Stimulated activated CD4-positive, alpha-beta T cell treated with anti-CD3 and anti-CD28 coated beads, Interleukin-2, amount 100 ng/mL, for 48 hours (primary cell): ENCODE measurements around the gene NRXN3.

Experiments
- DNase-seq, 2 donors: peaks; one replicate each; pipeline ENCODE4 v3.0.0-alpha.2; 2020

NRXN3 gene

DNA sequence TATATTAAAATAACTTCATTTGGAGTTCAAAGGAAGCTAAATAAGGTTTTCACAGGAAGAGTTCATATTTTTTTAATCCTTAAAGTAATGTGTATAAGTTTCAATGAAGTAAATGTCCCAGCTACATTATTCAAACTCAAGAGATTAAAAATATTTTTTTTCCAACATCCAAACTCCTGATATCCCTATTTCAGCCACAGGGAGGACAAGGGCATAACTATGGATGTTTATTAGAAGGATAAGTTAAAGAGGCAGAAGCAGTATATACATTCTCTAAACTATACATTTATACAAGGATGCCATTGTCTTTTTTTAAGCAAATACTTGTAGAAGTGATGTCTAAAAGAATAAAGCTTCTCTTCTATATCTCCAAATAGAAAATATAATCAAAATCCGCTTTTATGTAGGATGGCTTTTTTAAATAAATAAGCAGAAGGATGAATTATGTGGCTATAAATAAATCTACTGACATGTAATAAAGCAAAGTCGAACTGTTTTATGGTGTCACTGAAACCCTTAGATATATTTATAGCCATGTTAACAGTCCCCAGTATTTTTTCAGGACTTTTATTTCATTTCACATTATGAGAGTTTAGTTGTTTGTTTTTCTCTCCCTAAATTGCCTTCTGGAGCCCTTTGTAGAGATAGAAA is 1104.6 kb downstream of the NRXN3 start:
- DNase-seq = no peak

DNA sequence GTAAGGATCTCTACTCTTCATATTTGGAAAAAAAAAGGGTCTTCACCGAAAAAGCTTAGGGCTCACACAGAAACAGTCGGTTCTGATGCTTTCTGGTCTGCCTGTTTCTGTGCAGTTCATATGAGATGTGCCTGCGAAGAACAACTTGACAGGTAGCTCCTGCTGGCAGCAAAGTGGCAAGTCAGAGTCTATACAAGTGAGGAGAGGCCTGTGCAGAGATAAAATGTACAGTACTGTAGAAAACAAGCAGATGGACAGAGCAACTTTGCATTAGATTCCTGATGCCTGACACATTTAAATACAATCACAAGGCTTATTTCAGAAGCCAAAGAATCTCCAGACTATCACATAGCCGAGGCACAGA is 1105.1 kb downstream of the NRXN3 start:
- no peak for DNase-seq

DNA sequence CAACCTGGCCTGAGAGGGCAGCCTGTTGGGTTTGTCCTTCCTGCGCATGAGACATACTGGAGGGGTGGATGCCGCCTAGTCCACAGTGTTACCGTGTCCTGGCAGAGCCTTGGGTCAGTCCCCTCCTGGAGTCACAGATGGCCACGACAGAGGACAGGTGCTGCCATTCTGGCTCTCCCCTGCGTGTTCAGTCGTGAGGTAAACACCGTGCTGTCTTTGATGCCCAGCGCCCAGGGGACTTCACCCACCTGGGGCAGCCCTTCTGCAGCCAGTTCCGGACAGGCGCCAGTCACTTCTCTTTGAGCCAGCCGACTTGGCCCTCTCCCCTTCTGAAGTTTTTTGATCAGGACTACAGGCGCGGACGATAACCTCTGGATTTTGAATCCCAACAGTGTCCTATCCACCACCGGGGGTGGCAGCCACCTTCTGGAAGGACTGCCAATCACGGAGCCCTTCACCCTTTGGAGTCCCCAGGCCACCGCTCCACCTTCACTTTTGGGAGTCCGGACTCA is 1108.2 kb downstream of the NRXN3 start:
- no peak for DNase-seq

DNA sequence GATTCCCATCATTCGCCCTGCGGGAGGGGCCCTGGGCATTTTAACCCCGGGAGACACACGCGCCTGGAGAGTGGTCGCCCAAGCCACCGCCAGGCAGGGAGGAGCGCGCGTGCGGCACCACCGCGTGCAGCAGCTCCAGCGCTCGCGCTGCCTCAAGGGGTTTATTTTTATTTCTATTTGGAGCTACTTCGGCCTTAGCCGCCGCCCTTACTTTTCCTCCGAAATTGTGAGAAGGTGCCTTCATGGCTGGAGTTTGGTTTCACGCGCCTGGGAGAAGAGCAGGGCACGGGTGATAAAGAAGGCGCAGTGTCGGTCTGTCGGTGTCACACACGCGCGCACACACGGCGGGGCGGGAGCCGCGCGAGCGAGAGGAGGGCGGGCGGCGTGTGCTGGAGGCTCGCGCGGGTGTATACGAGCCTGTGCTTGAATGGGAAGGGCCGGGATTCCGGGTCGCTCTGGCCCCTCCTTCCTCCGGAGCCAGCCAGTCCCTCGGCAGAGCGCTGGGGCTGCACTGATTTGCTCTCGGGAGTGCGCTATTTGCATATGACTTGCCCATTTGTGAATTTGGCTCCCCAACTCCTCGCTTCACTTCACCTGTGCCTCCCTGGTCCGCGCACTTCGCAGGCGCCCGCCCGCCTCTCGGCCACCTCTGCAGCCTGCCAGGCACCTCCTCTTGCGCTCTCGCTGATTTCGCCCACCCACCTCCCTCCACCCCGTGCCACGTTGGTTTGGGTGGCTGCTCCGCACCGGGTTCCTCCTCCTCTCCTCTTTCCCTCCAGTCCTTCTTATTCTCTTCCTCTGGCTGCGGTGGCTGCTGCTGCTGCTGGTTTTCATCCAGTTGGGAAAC is 1108.8 kb downstream of the NRXN3 start:
- no peak for DNase-seq

DNA sequence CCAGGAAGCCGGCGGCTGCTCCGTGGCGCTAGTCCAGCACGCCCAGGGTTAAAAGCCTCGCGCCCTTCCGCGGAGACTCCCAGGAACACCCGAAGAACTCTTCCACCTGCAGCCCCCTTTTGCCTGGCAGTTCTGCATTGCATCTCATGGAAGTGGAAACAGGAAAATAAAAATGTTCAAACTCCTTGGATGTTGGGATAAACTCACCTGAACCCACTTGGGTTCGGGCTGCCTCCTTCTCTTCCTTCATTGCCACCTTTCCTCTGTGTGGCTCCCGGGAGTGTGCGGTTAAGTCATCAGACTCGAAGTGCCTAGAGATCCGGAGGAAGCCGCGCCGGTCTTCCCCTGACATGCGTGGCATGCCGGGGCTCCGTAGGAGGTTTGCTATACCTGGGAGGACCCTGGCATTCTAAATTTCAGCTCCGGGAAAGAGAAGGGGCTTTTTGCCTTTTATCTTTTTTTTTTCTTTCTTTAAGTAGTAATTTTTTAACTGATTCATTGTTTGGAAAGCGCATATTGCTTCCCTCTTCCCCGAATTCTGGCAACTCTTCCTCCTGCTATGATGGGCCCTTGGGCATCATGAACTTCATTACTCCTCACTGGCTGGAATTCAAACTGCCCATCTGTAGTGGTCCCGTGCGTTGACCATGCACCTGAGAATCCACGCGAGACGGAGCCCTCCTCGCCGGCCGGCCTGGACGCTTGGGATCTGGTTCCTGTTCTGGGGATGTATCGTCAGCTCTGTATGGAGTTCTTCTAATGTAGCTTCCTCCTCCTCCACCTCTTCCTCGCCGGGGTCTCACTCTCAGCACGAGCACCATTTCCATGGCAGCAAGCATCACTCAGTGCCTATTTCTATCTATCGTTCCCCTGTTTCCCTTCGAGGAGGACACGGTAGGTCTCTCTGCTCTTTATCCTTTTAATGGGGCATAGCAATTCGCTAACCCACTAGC is 1109.7 kb downstream of the NRXN3 start:
- no peak for DNase-seq

DNA sequence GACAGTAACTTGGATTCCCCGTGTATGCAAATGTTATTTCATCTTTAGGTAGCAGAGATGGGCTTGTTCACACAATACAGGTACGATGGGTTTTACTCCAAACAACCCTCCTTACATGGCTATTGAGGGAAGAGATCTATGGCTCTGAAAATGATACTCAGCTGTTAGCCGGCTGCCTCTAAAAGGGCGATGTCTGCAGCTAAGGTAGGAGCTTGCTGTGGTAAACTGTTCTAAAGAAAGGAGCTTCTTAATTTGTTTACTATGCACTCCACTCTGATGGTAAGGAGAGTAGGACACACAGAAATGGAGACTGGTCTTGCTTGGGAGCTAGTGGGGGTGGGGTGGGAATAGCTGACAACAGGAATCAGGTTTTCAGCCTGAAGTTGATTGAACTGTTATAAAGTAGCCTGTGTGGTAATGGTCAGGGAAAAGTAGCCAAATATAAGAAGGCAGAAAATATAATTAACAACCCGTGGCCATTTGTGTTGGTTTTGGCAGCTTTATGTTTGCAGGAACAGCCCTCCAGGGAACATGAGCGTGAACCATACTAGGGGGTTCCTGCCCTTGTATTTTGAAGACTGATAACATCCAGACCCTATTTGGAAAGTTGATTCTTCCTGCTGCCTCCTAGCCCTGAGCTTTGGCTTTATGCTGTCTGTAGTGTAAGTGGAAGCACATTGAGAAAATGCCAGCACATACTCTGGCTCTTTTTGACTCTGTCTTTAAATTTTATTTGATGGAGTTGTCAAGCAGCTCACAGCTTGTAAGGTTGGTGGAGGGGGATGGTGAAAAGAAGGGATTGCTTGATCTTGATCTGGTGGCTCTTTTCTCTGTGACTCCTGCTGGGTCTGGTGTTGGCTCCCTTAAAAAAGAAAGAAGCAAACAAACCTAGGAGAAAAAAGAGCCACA is 1111.3 kb downstream of the NRXN3 start:
- no peak for DNase-seq

DNA sequence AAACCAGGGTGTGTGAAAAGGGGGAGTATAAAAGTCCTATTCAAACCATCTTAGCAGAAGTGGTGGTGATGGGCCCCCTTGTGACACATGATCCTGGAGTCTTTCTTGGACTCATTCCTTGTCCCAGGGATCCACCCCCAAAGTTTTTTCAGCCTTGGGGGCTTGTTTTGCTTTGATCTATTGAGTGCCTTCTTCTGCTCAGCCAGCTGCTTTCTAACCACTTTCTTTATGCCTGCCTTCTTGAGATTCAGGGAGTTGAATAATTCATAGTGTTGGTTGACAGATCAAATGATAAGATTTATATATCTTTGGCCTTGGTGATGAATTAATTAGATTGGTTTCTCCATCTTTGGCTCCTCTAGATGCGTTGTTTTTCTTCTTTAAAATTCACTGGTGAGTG is 1114.4 kb downstream of the NRXN3 start:
- DNase-seq = no peak

DNA sequence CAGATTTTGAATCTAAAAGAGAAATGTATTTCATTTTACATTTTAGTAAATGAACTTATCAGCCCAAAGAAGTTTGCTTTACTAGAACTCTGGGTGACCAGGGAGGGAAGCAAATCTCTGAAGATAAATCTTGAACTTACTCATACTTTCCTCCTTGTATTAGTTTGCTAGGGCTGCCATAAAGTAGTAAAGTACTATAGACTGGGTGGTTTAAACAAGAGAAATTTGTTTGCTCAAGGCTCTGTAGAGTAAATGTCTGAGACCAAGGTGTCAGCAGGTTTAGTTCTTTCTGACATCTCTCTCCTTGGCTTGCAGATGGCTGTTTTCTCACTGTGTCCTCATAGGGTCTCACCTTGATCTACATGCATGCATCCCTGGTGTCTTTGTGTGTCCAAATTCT is 1115.1 kb downstream of the NRXN3 start:
- DNase-seq = no peak

DNA sequence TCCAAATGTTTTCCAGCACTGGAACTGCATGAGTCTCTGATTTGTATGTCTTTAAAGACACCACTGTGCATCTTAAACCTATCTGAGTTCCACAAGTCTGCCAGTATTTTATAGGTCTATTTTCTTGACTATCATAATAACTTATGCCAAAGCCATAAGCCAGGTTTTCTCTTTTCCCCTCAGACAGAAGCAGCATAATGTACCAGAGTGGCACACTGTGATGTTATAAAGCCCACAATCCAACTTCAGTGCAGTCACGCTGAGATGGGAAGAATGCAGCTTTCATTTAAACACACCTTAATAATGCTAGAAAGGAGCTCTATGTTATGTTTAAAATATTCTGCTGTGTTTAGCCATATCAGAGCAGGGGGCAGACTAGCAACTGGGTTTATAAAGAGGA is 1117.8 kb downstream of the NRXN3 start:
- no peak for DNase-seq

DNA sequence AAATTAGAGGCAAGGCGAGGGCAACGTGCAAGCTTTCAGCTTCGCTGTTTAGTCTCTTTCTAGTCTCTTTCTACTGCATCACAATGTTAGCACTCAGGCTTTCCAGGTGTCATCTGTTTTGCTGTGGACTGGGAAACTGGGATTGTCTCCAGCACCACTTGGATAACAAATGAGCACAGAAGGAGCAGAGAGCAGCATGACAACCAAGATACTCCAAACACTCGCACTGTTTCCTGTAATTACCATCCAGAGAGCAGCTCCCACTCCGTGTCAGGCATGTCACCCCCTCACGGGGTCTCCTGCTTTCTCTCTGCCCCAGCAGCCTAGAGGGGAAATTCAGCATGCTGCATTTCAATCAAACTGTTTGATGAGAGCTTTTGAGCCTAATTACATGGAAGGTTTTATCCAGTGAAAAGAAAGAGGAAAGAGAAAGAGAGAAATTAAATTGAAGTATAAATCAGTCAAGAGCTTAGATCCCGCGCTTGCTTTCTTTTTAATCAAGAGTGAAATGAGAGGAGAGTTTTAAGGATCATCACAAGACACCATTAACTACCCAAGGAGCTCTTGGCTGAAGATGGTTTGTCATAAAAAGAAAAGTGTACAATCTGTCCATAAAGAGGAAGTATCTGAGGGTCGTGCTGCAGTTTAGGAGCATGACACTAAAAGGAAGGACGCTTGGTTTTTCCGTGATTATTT is 1123.5 kb downstream of the NRXN3 start:
- DNase-seq = no peak

DNA sequence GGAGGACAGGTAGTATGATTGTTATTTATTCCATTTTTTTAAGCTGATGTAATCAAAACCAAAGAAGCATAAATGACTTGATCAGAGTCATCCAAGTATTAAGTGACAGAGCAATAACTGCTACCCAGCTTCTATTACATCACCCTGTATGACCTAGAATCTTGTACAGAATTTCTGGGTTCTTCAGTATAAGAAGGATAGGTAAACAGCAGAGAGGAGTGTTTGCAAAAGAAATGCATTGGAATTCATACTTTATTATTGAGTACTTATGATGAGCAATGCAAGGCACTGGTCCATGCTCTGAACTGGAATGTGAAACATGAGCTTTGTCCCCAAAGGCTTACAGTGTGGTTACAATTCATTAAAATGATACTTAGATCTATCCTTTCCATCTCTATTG is 1124.3 kb downstream of the NRXN3 start:
- DNase-seq = no peak

DNA sequence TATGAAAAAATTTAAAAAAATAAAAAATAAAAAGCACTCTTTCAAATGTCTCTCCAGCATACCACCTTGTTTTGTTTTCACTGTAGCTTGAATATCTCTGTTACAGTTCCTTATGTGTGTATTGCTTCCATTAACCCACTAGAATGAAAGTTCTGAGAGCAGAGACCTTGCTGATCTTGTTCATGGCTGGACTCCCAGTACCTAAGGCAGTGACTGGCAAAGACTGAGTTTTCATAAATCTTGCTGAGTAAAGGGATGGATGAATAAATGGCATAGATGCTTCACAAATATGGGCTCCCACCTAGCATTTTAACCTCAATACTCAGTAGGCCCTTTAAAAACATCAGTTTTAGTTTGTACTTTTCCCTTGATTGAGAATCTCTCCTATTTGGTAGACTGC is 1125.2 kb downstream of the NRXN3 start:
- DNase-seq = no peak

DNA sequence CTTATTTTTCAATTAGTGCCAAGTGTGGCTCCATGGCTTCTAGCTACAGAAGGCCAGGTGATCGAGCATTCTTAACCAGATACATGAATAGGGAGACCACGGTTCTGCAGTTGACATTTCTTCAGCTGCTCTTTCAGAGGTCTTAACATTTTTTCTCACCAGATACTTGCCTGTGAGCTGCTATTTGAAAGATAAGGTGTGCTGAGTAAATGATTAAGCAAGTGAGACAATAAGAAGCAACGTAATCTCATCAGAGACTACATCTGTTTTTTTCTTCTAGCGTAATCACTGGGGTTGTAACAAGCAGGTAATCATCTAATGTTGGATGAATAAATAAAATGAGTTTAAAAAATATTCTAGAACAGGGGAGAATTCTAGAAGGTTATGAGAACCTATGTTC is 1128.2 kb downstream of the NRXN3 start:
- DNase-seq = no peak

DNA sequence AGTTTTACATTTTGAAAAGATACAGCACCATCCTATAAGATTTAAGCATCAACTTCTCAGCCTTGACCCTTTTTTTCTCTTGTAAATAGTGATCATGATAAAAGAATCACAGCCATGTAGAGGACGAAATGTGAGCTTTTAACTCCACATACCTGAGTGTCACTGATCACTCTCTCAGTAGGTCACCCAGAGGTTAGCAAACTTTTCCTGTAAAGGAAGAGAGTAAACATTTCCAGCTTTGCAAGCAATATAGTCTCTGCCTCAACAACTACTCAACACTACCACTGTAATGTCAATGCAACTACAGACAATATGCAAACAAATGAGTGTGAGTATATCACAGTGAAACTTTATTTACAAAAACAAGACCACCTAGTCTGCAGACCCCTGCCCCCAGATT is 1129.0 kb downstream of the NRXN3 start:
- DNase-seq = no peak

DNA sequence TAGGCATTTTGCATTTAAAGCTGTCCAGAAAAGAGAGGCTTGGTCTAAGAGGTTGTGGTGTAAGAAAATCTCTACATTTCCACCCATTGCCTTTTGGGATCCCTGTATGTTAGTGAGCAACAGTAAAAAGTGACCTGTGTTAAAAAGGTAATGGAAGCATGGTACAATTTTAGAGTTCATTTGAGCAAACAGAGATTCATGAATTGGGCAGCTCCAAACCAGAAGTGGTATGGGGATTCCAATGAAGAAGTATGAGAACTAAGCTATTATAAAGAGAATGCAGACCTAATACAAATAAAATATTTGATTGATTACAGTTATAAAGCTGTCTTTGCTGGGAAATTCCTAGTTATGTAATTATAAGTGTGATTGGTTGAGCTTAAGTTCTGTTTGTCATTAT is 1134.1 kb downstream of the NRXN3 start:
- no peak for DNase-seq

DNA sequence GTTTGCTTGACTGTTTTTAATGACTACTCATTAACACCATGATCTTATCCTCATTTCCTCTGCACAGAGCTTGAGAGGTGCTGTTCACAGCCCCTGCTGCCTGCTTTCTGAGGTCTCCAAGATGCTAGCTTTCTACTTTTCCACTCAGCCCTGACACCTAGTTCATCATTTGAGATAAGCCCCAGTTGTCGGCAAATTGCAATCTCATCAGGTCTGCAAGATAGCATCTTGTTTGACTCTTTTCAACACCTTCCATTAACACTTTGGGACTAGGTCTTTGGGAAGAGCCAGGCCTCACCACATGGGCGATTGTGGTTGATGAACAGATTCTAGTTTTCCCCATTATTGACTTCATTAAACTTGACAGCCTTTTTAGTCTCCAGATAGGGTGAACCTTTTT is 1136.4 kb downstream of the NRXN3 start:
- no peak for DNase-seq

DNA sequence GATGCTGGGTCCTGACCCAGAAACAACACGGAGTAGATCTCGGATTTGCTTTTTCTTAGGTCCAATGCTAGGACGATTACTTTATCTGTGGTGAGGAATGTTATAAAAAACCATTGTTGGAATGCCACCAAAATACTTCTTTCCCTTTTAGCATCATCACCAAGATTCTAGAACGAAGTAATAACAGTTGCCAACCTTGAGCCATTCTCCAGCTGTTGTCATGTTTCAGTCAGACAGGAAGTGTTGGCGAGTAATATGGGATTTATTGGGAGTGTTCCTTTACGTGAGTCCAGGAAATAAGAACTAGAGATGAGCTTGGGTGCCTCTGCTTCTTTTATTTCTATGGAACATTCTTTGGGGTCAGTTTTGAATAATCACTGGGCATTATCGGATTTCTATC is 1148.2 kb downstream of the NRXN3 start:
- DNase-seq = no peak

DNA sequence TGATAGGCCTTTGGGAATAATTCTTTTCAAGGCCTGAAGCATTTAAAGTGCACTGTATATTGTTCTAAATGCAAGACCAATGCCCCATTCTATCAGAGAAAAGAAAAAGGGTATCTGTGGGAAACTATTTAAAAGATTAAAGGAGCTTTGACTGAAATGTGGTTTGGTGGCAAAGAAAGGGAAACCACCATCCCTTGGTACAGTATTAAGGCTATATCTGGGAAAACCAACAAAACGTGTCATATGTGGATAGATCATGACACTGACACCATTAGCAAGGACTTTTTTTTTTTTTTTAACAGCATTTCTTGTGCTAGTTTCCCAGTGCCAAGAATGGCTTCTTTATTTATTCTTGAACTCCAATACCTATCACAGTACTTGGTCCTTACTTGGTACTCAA is 1150.4 kb downstream of the NRXN3 start:
- no peak for DNase-seq

DNA sequence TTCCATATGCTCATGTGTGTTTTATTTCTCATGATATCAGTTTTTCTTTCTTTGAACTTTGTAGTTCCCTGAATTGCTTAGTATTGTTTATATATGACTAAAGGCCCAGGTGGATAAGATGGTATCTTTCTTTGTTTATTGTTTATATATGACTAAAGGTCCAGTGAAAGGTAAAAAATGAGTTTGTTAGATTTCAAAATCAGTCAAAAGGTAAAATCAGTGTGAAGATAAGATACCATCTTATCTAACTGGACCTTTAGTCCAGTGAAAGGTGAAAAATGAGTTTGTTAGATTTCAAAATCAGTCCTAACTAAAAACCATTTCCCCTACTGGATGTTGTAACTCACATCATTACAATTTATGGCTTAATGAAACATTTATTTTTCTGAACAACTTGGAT is 1150.9 kb downstream of the NRXN3 start:
- DNase-seq = no peak

DNA sequence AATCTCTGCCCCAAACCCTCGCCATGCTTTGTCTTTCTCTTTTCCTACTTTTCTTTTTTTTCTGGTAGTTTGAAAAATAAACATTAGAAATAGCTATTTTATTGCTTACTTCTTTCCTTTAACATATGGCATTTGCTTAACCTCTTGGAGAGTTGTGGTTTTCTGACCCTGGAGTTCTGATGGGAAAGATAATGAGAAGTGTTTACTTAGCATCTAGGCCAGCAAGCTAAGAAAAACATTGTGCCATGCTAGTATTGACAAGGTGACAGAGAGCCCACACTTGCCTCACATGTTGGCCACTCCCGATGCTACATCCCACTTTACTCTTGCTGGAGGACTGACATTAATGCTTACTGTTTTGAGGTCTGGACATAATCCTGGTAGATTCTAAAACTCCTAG is 1154.9 kb downstream of the NRXN3 start:
- no peak for DNase-seq

DNA sequence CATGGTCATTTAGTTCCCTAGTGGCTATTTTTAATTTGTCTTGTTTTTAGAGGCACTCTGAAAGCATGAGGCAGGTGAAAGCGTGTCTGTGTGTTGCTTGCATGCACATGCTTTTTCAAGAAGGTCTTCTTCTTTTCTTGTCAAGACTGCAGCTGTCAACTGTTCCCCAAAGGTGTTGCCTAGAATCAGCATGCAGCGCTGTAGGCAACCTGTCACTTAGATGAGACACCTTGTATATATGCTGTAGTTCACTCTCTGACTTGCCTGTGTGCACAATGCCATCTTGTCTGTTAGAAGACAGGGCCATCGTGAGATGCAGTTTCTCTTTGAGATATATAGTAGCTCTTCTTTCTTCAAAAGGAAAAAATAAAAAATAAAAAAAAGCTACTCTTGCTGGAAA is 1155.4 kb downstream of the NRXN3 start:
- DNase-seq = no peak

DNA sequence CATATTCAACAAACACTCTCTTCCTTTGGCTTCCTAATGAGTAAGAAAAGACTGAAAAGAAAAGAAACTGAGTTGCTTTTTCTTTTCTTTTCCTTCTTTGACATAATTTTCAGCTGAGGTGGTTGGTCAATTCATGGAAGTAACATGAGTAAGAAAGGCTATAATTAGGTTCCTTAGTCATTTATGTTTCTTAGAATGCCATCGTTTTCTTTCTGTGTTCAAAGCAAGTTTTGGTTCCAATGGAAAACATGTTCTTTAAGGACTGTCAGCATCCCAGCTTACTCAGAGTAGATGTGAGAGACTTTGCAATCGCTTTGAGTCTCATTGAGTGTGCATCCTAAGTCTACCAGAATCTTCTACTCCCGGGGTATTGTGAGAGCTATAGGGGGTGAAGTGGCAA is 1158.7 kb downstream of the NRXN3 start:
- no peak for DNase-seq
